ENCODE measurements around the gene ACTL10.

GRCh38 chr20:33689493-33689892 lies 22.8 kb downstream of the ACTL10 start:
- no peak for TF ChIP-seq EP300 (IDR thresholded peaks at IDR 0.05; ENCODE audit: low read depth)
- TF ChIP-seq CTCF (IDR thresholded peaks at IDR 0.05), result no peak
